Spleen (tissue), 7 donors: ENCODE measurements around the gene SYK.

Experiments used
- CTCF ChIP-seq, 11 experiments: fragments of 200-600 bp in 7 of 11; fragments of 450-650 bp in 4 of 11; sonication (generic) in 4 of 11; IDR thresholded peaks in 8 of 11; conservative IDR thresholded peaks in 3 of 11; 1 replicate in 7 of 11; 2 replicates in 4 of 11; pipeline versions ENCODE4 v1.4.0 to v1.8.0; 2016 to 2021; ENCODE audit warnings: antibody characterized with exemption in 11 of 11, inconsistent platforms in 4 of 11, mild to moderate bottlenecking in 1 of 11
- POLR2A ChIP-seq, 3 donors: fragments of 450-650 bp; IDR thresholded peaks; one replicate each; pipeline ENCODE4 v1.5.1; 2017; ENCODE audit warnings: antibody characterized with exemption in 3 of 3, mild to moderate bottlenecking in 1 of 3
- donor health status: DM: no; HTN: no; CAD: no; lungs with moderate emphysema.
- donor health status: DM: no; HTN: no; CAD: no.
- donor health status: DM: no; HTN: no; CAD: no.

DNA sequence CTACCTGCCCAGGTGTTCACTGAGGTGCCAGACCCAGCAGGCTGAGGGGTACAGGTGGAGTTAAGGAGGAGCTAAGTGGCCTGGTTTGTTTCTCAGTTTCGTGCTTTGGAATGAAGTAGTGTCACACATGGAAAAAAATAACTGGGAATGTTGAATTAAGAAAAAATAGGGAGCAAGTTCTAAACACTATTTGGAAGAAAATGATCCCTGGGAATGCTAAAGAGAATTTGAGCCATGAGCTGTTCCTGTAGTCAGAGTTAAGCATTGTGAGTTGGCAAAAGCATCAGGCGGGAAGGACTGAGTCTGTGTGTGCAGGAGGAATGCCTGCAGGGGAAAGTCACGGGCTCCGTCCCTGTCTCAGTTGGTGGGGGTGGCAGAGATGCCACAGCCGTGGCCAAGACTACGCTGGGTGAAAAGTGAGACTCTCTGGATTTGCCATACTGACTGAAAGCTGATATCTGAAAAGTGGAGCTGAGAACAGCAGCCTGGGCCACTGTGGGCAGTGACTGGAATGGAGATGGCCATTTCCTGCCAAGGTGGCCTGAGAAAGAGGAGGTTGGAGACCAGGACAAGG, 37.0 kb downstream of the SYK start:
- no peak for TF ChIP-seq CTCF (IDR thresholded peaks at IDR 0.05 in 8 of 11, conservative IDR thresholded peaks at IDR 0.05 in 3 of 11)
- no peak for TF ChIP-seq POLR2A (IDR thresholded peaks at IDR 0.05)
